Measurements from ENCODE around the gene OGFR. TPM values are rescaled to one million over a fixed set of nuclear protein-coding genes. Genes with fewer than 3 reads are reported as not detected.

The OGFR gene
- total and polyA plus RNA-seq, 9 donors = 28.6 to 52.9 (median 43.0) TPM

DNA sequence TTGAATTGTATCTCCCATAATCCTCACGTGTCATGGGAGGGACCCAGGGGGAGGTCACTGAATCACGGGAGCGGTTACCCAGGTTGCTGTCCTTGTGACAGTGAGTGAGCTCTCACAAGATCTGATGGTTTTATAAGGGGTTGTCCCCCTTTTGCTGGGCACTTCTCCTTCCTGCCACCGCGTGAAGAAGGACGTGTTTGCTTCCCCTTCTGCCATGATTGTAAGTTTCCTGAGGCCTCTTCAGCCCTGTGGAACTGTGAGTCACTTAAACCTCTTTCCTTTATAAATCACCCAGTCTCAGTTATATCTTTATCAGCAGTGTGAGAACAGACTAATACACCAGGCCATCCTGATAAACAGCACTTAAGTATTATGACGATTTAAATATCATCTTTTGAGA lies 17.3 kb upstream of the OGFR start:
- Histone ChIP-seq H3K4me3 (no peak overlapping the region), H3K9me3 (no peaks in the 10 kb centered on the region), H3K4me1 (ENCODE audit: insufficient read depth) (no peaks in the 10 kb centered on the region), H3K27ac (no peak overlapping the region), H3K36me3 (no peaks in the 10 kb centered on the region), H3K27me3 (no peaks in the 10 kb centered on the region)
- intact Hi-C loops (cut with DNase I) = loop anchor here in 3 of 4 donors (10.0 kb wide), 2 partner anchors 283 to 293 kb away; no protein-coding TSS in a partner anchor
- DNase-seq = no peak
- no peak for TF ChIP-seq EP300 (IDR thresholded peaks at IDR 0.05)
- TF ChIP-seq POLR2A (IDR thresholded peaks at IDR 0.05) = no peak
- TF ChIP-seq CTCF (IDR thresholded peaks at IDR 0.05) = no peak
- WGBS, 3 donors = 78 to 83% (median 78%) methylated on average over 7 of the region's 7 CpGs

DNA sequence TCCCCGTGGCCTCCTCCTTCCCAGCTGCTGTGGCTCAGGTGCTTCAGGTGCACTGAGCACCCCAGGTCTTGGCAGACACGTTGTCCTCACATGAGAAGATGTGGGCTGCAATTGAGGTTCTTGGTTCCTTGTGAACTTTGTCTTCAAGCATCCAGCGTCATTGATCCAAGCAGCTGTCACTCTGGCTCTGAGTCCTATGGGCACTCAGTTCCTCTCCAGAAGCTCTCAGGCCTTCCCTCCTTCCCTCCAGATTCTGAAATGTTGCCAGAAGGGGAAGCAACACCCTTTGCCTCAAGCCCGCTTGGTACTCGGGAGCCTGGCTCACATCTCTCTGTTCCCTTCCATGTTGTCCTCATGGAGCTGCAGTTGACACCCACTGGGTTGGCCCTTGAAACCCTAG lies 16.8 kb upstream of the OGFR start:
- no peaks in the 10 kb centered on the region for H3K9me3 ChIP-seq
- WGBS, 3 donors = 80 to 92% (median 82%) methylated on average over 5 of the region's 5 CpGs
- H3K27ac ChIP-seq = no peak overlapping the region
- H3K4me3 ChIP-seq = no peak overlapping the region
- no peaks in the 10 kb centered on the region for H3K27me3 ChIP-seq
- H3K36me3 ChIP-seq = no peaks in the 10 kb centered on the region
- H3K4me1 ChIP-seq (ENCODE audit: insufficient read depth) = no peaks in the 10 kb centered on the region
- intact Hi-C loops (cut with DNase I) = loop anchor here in 3 of 4 donors (10.0 kb wide), 2 partner anchors 283 to 293 kb away; no protein-coding TSS in a partner anchor
- no peak for DNase-seq
- TF ChIP-seq EP300 (IDR thresholded peaks at IDR 0.05) = no peak
- TF ChIP-seq POLR2A (IDR thresholded peaks at IDR 0.05) = no peak
- no peak for TF ChIP-seq CTCF (IDR thresholded peaks at IDR 0.05)

- H3K36me3 ChIP-seq = no peaks in the 10 kb centered on the region
- no peak overlapping the region for H3K27ac ChIP-seq
- peaks cover under 1% of the 10 kb centered on the region for H3K4me1 ChIP-seq (ENCODE audit: insufficient read depth)
- H3K4me3 ChIP-seq = no peak overlapping the region
- H3K9me3 ChIP-seq = no peaks in the 10 kb centered on the region
- DNase-seq = no peak
- WGBS, 3 donors = 76 to 83% (median 82%) methylated on average over 14 to 15 of the region's 15 CpGs
- no peaks in the 10 kb centered on the region for H3K27me3 ChIP-seq
- intact Hi-C loops (cut with DNase I) = loop anchor here in 3 of 4 donors (10.0 kb wide), 2 partner anchors 284 to 294 kb away; no protein-coding TSS in a partner anchor
- TF ChIP-seq CTCF (IDR thresholded peaks at IDR 0.05) = no peak
- TF ChIP-seq POLR2A (IDR thresholded peaks at IDR 0.05) = no peak
Observed at GRCh38 chr20:62788607-62789006, 16.0 kb upstream of the OGFR start.

DNA sequence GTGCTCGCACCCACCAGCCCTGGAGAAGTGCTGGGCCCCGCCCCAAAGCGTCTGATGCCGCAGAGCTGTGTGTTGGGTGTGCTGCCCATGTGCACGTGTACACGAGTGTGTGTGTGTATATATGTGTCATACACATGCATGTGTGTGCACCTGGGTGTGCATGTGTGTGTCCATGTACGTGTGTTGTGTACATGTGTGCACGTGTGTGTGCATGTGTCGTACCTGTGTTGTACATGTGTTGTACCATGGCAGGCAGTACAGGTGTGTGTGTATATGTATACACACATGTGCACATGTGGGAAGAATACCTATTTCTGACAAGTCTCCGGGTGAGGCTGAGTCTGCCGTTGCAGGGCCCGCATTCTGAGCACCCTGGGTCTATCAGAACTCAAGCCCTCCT lies 14.6 kb upstream of the OGFR start:
- TF ChIP-seq POLR2A (IDR thresholded peaks at IDR 0.05) = no peak
- TF ChIP-seq CTCF (IDR thresholded peaks at IDR 0.05) = no peak
- no peak for TF ChIP-seq EP300 (IDR thresholded peaks at IDR 0.05)
- peak in 1 of 5 donors; percentile 25 for DNase-seq
- Histone ChIP-seq H3K4me1 (ENCODE audit: insufficient read depth) (peaks cover 3% of the 10 kb centered on the region), H3K27ac (no peak overlapping the region), H3K36me3 (no peaks in the 10 kb centered on the region), H3K4me3 (no peak overlapping the region), H3K27me3 (no peaks in the 10 kb centered on the region), H3K9me3 (no peaks in the 10 kb centered on the region)
- 78 to 85% (median 80%) methylated on average over 12 of the region's 12 CpGs for WGBS, 3 donors
- intact Hi-C loops (cut with DNase I) = loop anchor here (2.0 to 5.0 kb wide), 5 partner anchors 121 to 488 kb away; partner anchors contain the start of gene ADRM1 (in 1 of the 4)
